ENCODE measurements around the gene TCF4.

TCF4 gene

GRCh38 chr18:55416791-55417190 lies 171.2 kb downstream of the TCF4 start:
- TF ChIP-seq, protein P1, sequence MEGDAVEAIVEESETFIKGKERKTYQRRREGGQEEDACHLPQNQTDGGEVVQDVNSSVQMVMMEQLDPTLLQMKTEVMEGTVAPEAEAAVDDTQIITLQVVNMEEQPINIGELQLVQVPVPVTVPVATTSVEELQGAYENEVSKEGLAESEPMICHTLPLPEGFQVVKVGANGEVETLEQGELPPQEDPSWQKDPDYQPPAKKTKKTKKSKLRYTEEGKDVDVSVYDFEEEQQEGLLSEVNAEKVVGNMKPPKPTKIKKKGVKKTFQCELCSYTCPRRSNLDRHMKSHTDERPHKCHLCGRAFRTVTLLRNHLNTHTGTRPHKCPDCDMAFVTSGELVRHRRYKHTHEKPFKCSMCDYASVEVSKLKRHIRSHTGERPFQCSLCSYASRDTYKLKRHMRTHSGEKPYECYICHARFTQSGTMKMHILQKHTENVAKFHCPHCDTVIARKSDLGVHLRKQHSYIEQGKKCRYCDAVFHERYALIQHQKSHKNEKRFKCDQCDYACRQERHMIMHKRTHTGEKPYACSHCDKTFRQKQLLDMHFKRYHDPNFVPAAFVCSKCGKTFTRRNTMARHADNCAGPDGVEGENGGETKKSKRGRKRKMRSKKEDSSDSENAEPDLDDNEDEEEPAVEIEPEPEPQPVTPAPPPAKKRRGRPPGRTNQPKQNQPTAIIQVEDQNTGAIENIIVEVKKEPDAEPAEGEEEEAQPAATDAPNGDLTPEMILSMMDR (IDR thresholded peaks at IDR 0.05): no peak
- no peak overlapping the region for H3K27ac ChIP-seq
- H3K4me3 ChIP-seq: no peak overlapping the region
- no peak for DNase-seq (ENCODE audit: low spot score)

DNA sequence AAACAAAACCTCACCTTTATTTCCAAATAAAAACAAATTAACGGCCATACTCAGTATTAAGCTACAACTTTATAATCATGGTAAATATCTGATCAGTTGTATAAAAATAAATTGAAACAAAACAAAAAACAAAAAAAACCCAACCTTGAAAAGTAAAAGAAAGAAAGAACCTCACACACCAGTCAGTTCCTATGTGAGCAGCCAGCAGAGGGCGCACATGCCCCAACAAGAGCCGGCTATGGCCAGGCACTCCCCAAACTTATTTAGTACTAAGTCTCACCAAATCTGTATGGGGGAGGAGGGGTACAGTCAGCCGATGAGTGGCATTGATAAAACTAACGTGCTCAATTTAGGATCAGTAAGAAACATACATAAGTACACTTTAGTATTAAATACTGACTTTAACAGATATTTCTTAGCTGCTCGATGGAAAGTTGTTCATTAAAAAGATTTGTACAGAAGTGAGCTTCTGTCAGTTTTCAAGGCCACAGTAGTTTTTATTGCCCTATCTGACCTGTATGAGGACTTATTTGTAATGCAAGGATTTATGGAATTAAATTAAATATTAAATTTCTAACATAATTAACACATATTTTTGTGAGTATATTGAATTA lies 172.6 kb downstream of the TCF4 start:
- DNase-seq (ENCODE audit: low spot score): peak; percentile 86
- no peak overlapping the region for H3K4me3 ChIP-seq

DNA sequence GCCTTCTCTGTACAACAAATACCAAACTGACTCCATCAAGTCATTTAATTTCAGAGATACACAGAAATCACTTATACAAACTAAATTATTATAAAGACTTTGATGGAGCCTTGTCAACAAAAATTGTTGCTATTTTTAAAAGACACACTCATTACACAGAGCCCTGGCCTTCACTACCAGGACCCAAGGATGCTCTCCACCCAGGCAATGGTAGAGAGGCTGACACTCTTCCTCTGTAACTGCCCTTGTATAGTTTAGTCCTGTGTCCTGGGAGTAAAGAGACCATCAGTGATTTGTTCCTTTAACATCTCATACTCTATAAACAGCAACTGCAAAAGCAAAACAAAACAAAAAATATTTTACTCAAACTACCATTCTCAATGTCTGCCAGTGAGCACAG lies 173.5 kb downstream of the TCF4 start:
- H3K4me3 ChIP-seq: no peak overlapping the region
- TF ChIP-seq, protein P1 (IDR thresholded peaks at IDR 0.05): no peak
- no peak overlapping the region for H3K27ac ChIP-seq
- DNase-seq (ENCODE audit: low spot score): no peak

More for the DNA sequence above, 172.6 kb downstream of the TCF4 start:
- TF ChIP-seq, protein P1 (IDR thresholded peaks at IDR 0.05): peak; percentile 80
- H3K27ac ChIP-seq: no peak overlapping the region

DNA sequence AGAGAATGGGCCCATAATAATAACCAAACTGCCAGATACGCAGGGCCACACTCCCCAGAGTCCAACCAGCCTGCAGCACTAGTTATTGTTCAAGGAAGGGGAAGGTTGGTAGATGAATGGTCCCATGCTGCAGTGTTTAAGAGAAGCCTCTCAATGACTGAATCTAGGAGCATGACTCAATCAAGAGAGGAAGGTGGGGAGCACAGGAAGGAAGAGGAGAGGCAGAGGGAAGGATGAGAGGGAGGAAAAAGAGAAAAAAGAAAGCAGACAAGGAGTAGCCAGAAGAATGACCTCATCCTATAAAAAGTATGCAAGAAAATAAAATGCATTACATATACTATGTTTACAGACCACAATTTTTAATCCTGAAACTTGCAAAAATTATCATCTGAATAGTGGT lies 174.5 kb downstream of the TCF4 start:
- H3K4me3 ChIP-seq: no peak overlapping the region
- no peak for DNase-seq (ENCODE audit: low spot score)
- TF ChIP-seq, protein P1 (IDR thresholded peaks at IDR 0.05): no peak
- H3K27ac ChIP-seq: no peak overlapping the region

- no peak for DNase-seq (ENCODE audit: low spot score)
- Histone ChIP-seq H3K27ac (no peak overlapping the region), H3K4me3 (no peak overlapping the region)
- TF ChIP-seq, protein P1 (IDR thresholded peaks at IDR 0.05): no peak
These were observed 180.0 kb downstream of the TCF4 start for GRCh38 chr18:55407774-55408535.

DNA sequence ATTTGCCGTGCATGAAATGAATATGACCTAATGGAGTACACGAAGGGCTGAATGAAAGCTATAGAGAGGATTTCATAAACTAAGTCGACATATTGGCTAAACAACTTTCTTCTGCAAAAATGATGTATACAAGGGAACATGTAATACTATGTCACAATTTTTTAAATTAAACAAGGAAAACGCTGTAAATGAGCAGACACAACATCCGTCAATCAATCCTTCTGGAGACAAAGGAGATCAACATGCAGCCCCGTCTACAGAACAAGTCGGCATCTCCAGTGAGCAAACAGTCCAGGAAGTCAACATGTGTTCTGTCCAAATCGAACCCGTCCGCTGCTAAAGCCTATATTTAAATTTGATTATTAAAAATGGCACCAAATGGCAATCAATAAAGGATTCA lies 180.8 kb downstream of the TCF4 start:
- no peak for DNase-seq (ENCODE audit: low spot score)
- TF ChIP-seq, protein P1 (IDR thresholded peaks at IDR 0.05): no peak
- Histone ChIP-seq H3K4me3 (peak overlapping the region; percentile 64), H3K27ac (peak overlapping the region in 1 of 2 donors; percentile 74)

Measured in coronary artery (tissue), 2 donors.